ENCODE measurements around the gene PIP5KL1.

Gene PIP5KL1

DNA sequence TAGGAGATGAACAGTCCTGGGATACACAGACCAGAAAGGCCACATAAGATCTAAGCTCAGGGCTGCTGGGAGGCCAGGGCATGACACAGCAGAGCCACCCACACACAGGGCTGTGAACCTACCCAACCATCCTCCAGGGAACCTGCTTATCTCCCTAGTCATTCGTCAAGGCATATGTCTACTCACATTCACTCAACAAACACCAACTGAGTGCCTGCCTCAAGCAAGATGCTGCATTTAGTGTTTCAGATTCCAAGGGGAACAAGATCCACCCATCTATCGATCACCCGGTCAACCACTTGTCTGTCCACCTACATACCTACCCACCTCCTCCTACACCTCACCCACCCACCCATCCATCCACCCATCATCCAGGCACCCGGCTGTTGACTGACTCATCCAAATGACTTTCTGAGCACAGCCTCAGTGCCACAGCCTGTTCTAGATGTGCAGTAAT, 5.2 kb upstream of the PIP5KL1 start:
- H3K36me3 ChIP-seq (ENCODE audit: insufficient read depth, low read length): peaks cover 9% of the 10 kb centered on the region
- H3K9me3 ChIP-seq (replicated peaks; ENCODE audit: low read length): no peaks in the 10 kb centered on the region
- no peaks in the 10 kb centered on the region for H3K27me3 ChIP-seq (ENCODE audit: control insufficient read depth, insufficient read depth, low read length)
- H3K4me1 ChIP-seq (ENCODE audit: control insufficient read depth, insufficient read depth, low read length): peaks cover 36% of the 10 kb centered on the region
- H3K4me2 ChIP-seq (ENCODE audit: low read length): peak overlapping the region; percentile 86
- peak overlapping the region; percentile 90 for H3K4me3 ChIP-seq (ENCODE audit: low read length)
- no peak overlapping the region for H3K9ac ChIP-seq (ENCODE audit: low read depth, low read length)

DNA sequence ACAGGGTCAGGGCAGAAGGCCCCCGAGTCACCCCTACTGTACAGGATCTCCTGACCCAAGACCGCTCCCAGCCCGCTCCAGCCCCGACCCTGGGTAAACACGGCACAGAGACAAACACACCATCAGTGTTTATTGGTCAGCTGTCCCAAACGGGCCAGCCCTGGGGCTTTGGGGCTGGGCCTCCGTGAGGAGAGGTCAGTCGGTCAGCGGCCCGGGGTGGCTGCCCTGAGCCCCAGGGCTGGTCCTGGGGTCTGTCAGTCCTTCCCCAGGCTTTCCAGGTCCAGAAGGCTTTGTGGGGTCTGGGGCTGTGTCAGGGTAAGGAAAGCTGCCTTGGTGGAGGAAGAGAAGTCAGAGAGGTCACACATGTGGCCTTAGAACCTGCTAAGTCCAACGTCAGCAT, 4.4 kb upstream of the PIP5KL1 start:
- peaks cover 43% of the 10 kb centered on the region for H3K4me1 ChIP-seq (ENCODE audit: control insufficient read depth, insufficient read depth, low read length)
- no peaks in the 10 kb centered on the region for H3K27me3 ChIP-seq (ENCODE audit: control insufficient read depth, insufficient read depth, low read length)
- no peak overlapping the region for H3K9ac ChIP-seq (ENCODE audit: low read depth, low read length)
- H3K9me3 ChIP-seq (replicated peaks; ENCODE audit: low read length): no peaks in the 10 kb centered on the region
- H3K36me3 ChIP-seq (ENCODE audit: insufficient read depth, low read length): peaks cover 9% of the 10 kb centered on the region
- H3K4me3 ChIP-seq (ENCODE audit: low read length): no peak overlapping the region
- no peak overlapping the region for H3K4me2 ChIP-seq (ENCODE audit: low read length)

DNA sequence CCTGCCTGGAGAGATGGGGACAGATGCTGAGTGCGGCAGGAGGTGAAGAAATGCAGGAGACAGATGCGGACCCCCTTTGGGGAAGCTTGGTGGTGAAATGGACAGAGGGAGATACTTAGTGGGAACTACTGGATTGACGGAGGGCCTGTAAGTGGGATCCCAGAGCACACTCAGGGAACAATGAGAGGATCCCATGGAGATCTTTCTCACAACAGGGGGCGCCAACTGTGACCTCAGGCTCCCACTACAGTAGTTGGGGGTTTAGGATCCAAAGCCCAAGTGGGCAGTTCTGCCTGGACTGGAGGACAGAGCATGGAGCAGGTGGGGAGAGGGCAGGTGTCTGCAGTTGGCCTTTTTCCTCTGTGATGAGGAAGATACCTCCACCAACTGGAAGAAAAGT, 3.7 kb upstream of the PIP5KL1 start:
- H3K4me3 ChIP-seq (ENCODE audit: low read length): no peak overlapping the region
- H3K36me3 ChIP-seq (ENCODE audit: insufficient read depth, low read length): peaks cover 9% of the 10 kb centered on the region
- H3K4me1 ChIP-seq (ENCODE audit: control insufficient read depth, insufficient read depth, low read length): peaks cover 43% of the 10 kb centered on the region
- H3K4me2 ChIP-seq (ENCODE audit: low read length): no peak overlapping the region
- H3K27me3 ChIP-seq (ENCODE audit: control insufficient read depth, insufficient read depth, low read length): no peaks in the 10 kb centered on the region
- no peaks in the 10 kb centered on the region for H3K9me3 ChIP-seq (replicated peaks; ENCODE audit: low read length)
- no peak overlapping the region for H3K9ac ChIP-seq (ENCODE audit: low read depth, low read length)

DNA sequence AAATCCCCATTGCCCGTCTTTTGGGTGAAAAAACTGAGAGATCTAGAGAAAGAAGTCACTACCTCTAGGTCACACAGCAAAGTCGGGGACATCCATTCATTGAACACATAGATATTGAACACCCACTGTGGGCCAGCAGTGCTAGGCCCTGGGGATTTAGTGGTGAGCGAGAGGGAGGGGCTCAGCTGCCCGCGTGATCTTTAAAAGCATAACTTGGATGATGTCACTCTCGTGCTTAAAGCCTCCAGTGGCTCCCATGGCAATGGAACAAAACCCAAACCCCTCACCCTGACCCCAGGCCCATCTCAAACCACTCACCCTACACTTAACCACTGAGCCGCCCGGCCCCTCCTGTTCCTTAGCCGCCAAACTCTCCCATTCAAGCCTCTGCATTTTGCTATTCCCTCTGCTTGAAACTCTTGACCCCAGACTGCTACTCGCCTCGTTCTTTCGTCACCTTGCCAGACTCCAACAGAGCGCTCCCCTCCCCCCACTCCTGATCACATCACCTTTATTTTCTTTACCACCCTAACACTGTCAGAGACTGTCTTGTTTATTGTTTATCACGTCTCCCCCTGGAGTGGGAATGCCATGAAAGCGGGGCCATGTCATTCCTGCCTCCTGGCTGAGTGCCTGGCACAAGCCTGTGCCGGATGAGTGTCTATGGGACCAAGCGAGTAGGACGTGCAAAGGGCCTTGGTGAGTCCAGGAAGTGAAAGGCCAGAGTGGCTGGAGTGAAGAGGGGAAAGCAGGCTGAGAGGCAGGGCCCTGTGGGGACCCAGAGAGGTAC, 710 bp upstream of the PIP5KL1 start:
- Histone ChIP-seq H3K4me1 (ENCODE audit: control insufficient read depth, insufficient read depth, low read length) (peaks cover 37% of the 10 kb centered on the region), H3K9ac (ENCODE audit: low read depth, low read length) (peak overlapping the region; percentile 66)

DNA sequence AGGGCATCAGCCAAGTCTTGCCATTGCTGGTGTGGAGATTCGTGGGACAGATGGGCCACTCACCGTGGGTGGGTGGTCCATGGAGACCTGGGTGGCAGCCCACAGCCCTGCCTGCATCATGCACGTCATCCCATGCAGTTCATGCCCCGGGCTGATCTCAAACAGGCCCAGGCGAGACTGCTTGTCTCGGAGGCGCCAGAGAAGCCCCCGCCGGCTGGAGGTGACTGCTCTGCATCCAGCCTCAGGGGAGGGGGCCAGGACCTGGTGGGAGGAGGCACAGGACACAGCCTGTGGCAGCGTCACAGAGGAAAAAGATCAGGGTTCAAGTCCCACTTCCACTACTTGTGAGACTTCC, 975 bp downstream of the PIP5KL1 start:
- Histone ChIP-seq H3K4me2 (ENCODE audit: low read length) (no peak overlapping the region), H3K4me3 (ENCODE audit: low read length) (no peak overlapping the region), H3K4me1 (ENCODE audit: control insufficient read depth, insufficient read depth, low read length) (peaks cover 26% of the 10 kb centered on the region), H3K9me3 (replicated peaks; ENCODE audit: low read length) (no peaks in the 10 kb centered on the region), H3K9ac (ENCODE audit: low read depth, low read length) (no peak overlapping the region), H3K27me3 (ENCODE audit: control insufficient read depth, insufficient read depth, low read length) (no peaks in the 10 kb centered on the region), H3K36me3 (ENCODE audit: insufficient read depth, low read length) (peaks cover under 1% of the 10 kb centered on the region)

More for the DNA sequence above, 710 bp upstream of the PIP5KL1 start:
- H3K27me3 ChIP-seq (ENCODE audit: control insufficient read depth, insufficient read depth, low read length): no peaks in the 10 kb centered on the region
- peak overlapping the region; percentile 97 for H3K4me2 ChIP-seq (ENCODE audit: low read length)
- H3K36me3 ChIP-seq (ENCODE audit: insufficient read depth, low read length): peaks cover 9% of the 10 kb centered on the region
- peak overlapping the region; percentile 74 for H3K4me3 ChIP-seq (ENCODE audit: low read length)
- H3K9me3 ChIP-seq (replicated peaks; ENCODE audit: low read length): no peaks in the 10 kb centered on the region

DNA sequence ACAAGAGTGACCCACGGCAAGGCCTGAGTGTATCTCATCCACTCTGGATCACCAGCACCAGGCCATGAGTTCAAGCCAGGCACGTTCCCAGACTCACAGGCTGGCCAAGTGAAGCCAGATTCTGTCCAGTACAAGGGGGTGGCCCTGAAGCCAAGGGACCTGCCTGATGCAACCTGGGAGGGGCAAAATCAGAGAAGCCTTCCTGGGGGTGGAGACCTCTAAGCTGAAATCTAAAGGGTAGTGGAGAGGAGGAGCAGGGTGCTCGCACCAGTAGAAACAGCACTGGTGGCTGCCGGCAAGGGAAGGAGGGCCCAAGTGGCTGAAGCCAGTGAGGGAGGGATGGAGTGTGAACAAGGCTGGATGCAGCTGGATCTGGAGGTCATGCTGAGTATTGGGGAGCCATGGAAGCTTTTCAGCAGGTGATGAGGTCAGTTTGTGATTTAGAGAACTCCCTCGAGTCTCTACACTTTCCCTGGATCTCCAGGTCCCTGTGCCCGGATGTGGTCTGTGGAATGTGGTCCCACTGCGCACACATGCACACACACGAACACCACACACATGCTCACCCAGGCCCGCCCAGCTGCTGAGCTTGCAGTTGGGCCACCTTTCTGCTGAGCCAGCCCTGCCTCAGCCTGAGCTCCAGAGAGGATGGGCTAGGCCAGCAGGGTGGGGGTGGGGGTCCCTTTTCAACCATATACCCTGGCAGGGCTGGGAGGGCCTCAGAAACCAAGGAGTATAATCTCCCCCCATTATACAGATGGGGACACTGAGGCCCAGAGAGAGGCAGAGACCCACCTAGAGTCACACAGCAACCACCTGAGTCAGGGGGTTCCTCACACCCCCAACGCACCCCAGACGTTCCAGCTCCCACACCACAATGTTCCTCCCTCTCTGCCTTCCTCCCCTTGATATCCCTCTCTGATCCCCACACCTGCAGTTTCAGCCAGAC, 1.6 kb downstream of the PIP5KL1 start:
- Histone ChIP-seq H3K4me2 (ENCODE audit: low read length) (no peak overlapping the region), H3K27me3 (ENCODE audit: control insufficient read depth, insufficient read depth, low read length) (no peaks in the 10 kb centered on the region), H3K4me1 (ENCODE audit: control insufficient read depth, insufficient read depth, low read length) (peaks cover 27% of the 10 kb centered on the region), H3K36me3 (ENCODE audit: insufficient read depth, low read length) (no peaks in the 10 kb centered on the region), H3K9ac (ENCODE audit: low read depth, low read length) (no peak overlapping the region), H3K9me3 (replicated peaks; ENCODE audit: low read length) (no peaks in the 10 kb centered on the region), H3K4me3 (ENCODE audit: low read length) (no peak overlapping the region)

DNA sequence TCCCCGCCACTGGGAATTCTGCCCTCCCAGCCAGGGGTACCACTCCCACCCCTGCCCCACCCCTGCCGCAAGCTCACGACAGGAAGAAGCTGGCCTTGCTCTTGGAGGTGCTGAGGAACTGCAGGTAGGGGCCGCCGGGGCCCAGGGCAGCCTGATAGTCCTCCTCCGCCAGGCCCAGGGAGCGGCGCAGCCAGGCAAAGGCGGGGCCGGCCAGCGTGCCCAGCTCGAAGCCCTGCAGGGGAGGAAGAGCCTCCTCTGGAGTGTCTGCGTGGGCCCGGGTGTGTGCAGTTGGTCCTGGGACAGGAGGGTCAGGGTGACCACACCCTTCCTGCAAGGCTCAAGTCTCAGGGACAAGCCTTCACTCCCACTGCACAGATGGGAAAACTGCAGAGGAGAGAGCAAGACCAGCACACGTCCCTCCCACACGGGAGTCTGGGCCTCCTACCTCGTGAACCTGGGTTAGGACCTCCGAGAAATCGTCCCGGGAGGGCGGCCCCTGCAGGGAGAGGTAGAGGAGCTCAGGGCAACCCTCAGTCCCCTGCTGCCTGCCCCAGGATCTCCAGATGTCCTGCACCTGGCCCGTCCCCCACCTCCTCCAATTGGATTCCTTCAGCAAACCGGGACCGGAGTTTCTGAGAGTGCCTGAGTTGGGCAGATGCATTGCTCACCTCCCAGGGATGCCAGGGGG, 2.4 kb downstream of the PIP5KL1 start:
- Histone ChIP-seq H3K36me3 (ENCODE audit: insufficient read depth, low read length) (no peaks in the 10 kb centered on the region), H3K27me3 (ENCODE audit: control insufficient read depth, insufficient read depth, low read length) (no peaks in the 10 kb centered on the region), H3K9me3 (replicated peaks; ENCODE audit: low read length) (no peaks in the 10 kb centered on the region), H3K9ac (ENCODE audit: low read depth, low read length) (no peak overlapping the region), H3K4me3 (ENCODE audit: low read length) (no peak overlapping the region), H3K4me1 (ENCODE audit: control insufficient read depth, insufficient read depth, low read length) (peaks cover 35% of the 10 kb centered on the region), H3K4me2 (ENCODE audit: low read length) (peak overlapping the region; percentile 49)

DNA sequence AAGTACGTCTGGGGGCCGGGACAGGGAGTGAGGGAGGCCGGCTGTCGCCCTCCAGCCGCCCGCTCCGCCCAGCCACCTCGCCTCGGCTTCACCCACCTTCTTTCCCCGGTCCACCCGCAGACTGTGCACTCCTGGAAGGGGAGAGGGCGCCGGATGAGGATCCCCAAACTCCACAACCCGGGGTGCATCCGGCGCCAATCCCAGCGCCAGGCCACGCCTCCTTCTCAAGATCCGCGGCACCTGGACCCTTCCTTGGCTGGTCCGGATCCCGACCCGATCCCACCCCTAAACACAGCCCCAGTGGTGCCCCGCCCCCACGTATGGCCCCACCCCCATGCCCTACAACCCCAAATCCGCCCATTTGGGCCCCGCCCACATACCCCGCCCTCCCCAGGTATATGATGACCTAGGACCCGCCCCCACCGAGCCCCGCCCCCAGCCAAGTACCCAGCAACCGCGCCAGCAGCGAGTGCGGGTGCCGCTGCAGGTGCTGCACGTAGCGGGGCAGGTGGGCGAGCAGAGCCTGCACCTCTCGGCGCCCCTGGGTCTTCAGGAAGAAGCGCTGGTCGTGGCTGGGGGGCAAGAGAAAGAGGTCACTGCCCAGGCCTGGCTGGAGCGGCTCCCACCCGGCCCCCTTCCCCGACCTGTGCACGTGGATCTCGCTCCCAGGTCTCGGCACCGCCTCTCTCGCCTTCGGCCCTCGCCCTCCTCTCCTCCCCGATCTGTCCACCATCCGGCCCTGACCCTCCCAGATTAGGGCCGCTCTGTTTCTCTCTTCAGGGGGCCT, 3.2 kb downstream of the PIP5KL1 start:
- Histone ChIP-seq H3K4me1 (ENCODE audit: control insufficient read depth, insufficient read depth, low read length) (peaks cover 37% of the 10 kb centered on the region), H3K36me3 (ENCODE audit: insufficient read depth, low read length) (no peaks in the 10 kb centered on the region), H3K4me2 (ENCODE audit: low read length) (peak overlapping the region; percentile 68), H3K9ac (ENCODE audit: low read depth, low read length) (no peak overlapping the region), H3K9me3 (replicated peaks; ENCODE audit: low read length) (no peaks in the 10 kb centered on the region), H3K4me3 (ENCODE audit: low read length) (no peak overlapping the region), H3K27me3 (ENCODE audit: control insufficient read depth, insufficient read depth, low read length) (no peaks in the 10 kb centered on the region)

DNA sequence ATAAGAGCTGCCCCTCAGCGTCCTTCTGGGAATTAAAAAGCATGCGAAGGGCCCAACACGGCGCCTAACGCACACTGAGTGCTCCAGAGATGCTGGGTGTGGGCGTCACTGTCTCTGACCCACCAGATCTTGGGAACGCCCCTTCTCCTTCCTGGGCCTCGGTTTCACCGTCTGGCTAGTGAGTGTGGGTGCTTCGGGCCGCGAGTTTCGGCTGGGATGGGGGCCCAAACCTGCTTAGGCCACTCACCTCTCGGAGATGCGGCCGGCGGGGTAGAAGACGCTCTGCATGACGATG, 3.7 kb downstream of the PIP5KL1 start:
- H3K9ac ChIP-seq (ENCODE audit: low read depth, low read length): no peak overlapping the region
- no peaks in the 10 kb centered on the region for H3K27me3 ChIP-seq (ENCODE audit: control insufficient read depth, insufficient read depth, low read length)
- peak overlapping the region; percentile 68 for H3K4me2 ChIP-seq (ENCODE audit: low read length)

DNA sequence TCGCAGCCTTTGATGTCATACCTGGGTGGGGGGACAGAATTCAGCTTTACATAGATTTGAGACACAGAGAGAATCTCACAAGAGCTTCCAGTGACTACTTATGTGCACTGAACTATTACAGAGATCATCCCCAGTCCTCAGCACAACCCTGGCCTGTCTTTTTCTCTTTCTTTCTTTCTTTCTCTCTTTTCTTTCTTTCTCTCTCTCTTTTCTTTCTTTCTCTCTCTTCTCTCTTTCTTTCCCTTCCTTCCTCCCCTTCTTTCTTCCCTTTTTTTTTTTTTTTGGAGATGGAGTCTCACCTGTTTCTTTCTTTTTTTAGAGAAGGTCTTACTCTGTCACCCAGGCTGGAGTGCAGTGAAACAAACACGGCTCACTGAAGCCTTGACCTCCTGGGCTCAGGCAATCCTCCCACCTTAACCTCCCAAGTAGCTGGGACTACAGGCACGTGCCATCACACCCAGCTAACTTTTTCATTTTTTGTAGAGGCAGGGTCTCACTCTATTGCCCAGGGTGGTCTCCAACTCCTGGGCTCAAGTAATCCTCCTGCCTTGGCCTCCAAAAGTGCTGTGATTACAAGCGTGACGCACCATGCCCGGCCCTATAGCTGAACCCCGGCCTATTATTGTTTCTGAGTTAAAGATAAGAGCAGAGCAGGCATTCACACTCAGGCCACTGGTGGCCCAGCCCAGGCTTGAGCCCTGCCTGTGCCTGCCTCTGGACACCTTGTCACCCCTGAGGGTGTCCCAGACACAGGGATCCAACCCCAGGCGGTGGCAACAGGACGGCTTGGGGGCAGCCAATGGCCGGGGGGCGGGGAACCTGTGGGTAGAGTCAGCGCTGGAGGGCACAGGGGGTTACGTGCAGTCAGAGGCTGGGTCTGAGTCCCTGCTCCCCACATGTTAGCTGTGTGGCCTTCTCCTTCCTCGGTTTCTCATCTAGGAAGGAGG, 4.3 kb downstream of the PIP5KL1 start:
- Histone ChIP-seq H3K9me3 (replicated peaks; ENCODE audit: low read length) (no peaks in the 10 kb centered on the region), H3K4me3 (ENCODE audit: low read length) (no peak overlapping the region), H3K4me2 (ENCODE audit: low read length) (no peak overlapping the region), H3K4me1 (ENCODE audit: control insufficient read depth, insufficient read depth, low read length) (peaks cover 38% of the 10 kb centered on the region), H3K27me3 (ENCODE audit: control insufficient read depth, insufficient read depth, low read length) (no peaks in the 10 kb centered on the region), H3K9ac (ENCODE audit: low read depth, low read length) (no peak overlapping the region), H3K36me3 (ENCODE audit: insufficient read depth, low read length) (no peaks in the 10 kb centered on the region)

More for the DNA sequence above, 3.7 kb downstream of the PIP5KL1 start:
- no peaks in the 10 kb centered on the region for H3K9me3 ChIP-seq (replicated peaks; ENCODE audit: low read length)
- peaks cover 39% of the 10 kb centered on the region for H3K4me1 ChIP-seq (ENCODE audit: control insufficient read depth, insufficient read depth, low read length)
- H3K36me3 ChIP-seq (ENCODE audit: insufficient read depth, low read length): no peaks in the 10 kb centered on the region
- H3K4me3 ChIP-seq (ENCODE audit: low read length): no peak overlapping the region

Measured in skeletal muscle satellite cell (primary cell).